OCI-LY1 (cell line): ENCODE results near the gene SCYGR8.

Source experiments
- CTCF ChIP-seq: fragments of 200-600 bp; sonication (generic), shearing (Covaris generic); IDR thresholded peaks from 2 replicates; pipeline ENCODE4 v1.5.1; 2017; ENCODE audit warnings: mild to moderate bottlenecking, antibody characterized with exemption, low read length, moderate library complexity, mixed read lengths
- EZH2 ChIP-seq: fragments of 200-600 bp; sonication (generic), shearing (Covaris generic); IDR thresholded peaks from 2 replicates; pipeline ENCODE4 v1.8.0; 2017; ENCODE audit warnings: borderline replicate concordance, mixed run types, mild to moderate bottlenecking, antibody characterized with exemption, low read length, moderate library complexity, mixed read lengths

DNA sequence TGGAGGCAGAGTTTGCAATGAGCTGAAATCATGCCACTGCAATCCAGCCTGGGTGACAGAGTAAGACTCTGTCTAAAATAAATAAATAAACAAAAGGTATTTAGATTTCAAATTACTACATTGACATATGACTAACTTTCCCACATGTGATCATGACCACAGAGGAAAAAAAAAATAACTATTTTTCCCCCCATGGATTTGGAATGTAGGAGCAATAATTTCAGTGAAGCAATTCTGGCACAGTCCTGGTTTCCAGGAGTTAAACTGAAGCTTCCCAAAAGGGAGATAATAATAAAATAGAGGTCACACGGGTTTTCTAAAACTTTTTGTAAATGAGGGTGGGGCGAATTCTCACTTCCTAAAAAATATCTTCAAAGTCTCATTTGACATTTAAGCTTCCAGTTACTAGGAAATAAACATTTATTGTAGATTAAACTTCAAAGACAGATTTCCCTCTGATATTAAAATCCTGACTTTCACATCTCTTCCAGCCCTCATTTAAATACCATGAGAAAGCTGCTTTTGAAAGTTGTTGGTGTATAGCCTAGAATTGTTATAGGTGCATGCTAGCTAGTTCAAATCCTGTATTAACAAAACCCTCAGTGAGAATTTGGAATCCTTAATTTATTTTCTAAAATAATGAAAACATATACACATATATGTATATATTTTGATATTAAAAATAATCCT is 48.6 kb upstream of the SCYGR8 start:
- TF ChIP-seq CTCF (no peak), EZH2 (no peak)
